CD4-positive, alpha-beta T cell treated with Interleukin-6 at 100 ng/mL for 8 hours (primary cell): ENCODE data around the gene TMEM63B.
"Not testable (repeated sequence)": the region's sequence is repeated elsewhere in the genome, so short reads cannot be mapped to it uniquely, and the experiment has no call there.

ENCODE experiments used
- DNase-seq: peaks from one replicate; pipeline ENCODE4 v3.0.0-alpha.2; 2020; ENCODE audit warnings: mixed read lengths, low spot score

TMEM63B gene

DNA sequence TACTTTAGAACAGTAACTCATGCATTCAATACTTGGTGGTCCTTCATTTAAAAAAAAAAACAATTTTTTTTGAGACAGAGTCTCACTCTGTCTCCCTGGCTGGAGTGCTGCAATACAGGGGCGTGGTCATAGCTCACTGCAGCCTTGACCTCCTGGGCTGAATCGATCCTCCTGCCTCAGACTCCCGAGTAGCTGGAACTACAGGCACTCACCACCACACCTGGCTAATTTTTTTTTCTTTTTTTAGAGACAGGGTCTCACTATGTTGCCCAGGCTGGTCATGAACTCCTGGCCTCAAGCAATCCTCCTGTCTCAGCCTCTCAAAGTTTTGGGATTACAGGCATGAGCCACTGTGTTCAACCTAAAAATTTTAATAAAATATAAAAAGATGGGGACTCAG, 17.2 kb downstream of the TMEM63B start:
- not testable (repeated sequence) for DNase-seq

DNA sequence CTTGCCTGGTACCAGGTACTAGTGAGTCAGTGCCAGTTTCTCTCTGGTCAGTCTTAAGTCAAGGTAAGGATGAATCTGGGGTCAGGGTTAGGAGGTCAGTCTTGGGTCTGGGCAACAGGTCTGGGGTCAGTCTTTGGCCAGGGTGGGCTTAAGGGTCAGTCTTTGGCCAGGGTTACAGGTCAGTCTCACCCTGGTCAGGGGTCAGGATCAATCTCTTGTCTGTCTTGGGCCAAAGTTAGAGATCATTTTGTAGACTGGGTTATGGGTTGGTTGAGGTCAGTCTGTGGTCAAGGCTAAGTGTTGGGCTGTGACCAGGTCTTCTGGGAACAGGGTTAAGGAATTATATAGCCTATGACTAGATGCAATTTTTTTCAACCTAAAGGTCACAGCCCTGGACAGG, 18.5 kb downstream of the TMEM63B start:
- DNase-seq, result no peak

DNA sequence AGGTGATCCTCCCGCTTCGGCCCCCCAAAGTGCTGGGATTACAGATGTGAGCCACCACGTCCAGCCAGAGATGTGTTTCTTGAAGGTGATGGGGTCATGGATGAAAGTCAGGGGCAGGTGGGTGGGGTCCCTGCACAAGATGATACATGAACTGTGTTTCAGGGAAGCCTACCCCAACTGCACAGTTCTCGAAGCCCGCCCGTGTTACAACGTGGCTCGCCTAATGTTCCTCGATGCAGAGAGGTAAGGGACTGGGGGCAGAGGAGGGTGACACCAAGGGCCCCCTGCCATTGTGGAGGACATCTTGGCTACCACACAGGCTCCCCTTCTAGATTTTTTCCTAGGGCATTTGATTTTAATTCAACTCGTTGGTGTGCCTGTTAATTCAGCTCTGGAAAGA, 19.3 kb downstream of the TMEM63B start:
- DNase-seq, result no peak

GRCh38 chr6:44147256-44147655, 19.9 kb downstream of the TMEM63B start:
- DNase-seq, result no peak

- no peak for DNase-seq
Observed at GRCh38 chr6:44148306-44148705, 21.0 kb downstream of the TMEM63B start.

DNA sequence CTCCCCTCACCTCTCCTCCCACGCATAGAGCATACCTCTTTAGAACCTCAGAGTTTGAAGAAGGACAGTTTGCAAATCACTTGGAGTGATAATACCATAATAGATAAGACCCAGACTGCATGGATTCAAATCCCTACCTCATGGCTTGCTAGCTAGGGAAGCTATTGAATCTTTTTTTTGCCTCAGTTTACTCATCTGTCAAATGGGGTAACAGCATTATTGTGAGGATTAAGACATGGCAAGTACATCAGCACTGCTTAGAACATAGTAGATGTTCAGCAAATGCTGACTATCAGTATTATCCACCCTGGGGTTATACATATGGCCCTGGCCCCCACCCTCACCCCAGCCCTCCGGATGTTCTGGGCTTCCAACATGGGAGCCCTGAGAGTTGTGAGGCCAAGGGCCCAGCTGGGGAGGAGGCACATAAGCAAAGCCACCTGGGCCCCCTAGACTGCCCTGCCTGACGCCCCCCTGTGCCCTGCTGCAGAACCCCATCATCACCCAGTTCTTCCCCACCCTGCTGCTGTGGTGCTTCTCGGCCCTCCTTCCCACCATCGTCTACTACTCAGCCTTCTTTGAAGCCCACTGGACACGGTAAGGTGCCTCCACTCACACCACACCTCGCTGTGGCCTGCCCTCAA, 22.1 kb downstream of the TMEM63B start:
- no peak for DNase-seq

DNA sequence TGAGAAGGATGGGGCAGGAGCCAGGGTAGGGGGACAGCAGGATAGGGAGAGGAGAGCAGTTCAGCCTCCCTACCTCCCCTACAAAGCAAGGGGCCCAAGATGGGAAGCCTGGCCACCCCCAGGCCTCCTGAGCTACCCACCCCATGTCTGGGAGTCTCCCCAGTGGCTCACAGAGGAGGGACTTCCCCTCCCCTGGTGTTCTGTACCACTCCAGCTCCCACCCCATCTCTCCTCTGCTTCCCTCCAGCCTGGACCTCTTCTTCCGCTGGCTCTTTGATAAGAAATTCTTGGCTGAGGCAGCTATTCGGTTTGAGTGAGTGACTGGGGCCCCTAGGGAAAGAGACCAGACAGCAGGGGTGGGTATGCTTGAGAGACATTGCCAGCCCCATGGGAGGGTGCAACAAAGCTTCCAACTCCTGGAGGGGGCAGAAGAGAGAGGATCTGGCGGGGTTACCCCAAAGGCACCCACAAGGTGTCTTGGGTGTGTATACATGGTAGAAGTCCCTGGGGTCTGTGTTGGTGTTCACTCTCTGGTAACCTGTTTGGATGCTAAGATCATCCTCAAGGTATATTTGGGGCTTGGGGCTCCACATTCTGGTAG, 23.1 kb downstream of the TMEM63B start:
- DNase-seq, result no peak

- peak; percentile 72 for DNase-seq
Observed at GRCh38 chr6:44151348-44152108, 24.2 kb downstream of the TMEM63B start.

GRCh38 chr6:44152109-44152461, 24.7 kb downstream of the TMEM63B start:
- no peak for DNase-seq

GRCh38 chr6:44152533-44152932, 25.2 kb downstream of the TMEM63B start:
- DNase-seq, result no peak

DNA sequence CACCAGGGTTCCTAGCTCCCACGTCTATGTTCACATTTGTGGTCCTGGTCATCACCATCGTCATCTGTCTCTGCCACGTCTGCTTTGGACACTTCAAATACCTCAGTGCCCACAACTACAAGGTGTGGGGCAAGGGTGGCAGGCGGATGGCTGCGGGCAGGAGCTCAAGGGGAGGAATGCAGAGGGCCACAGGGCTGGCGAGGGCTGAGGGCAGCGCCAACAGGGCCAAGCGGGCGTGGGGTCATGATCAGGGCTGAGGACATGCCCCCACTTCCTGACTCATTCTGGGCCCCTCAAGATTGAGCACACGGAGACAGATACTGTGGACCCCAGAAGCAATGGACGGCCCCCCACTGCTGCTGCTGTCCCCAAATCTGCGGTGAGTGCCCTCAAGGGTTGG, 26.7 kb downstream of the TMEM63B start:
- no peak for DNase-seq

GRCh38 chr6:44156494-44157151, 29.3 kb downstream of the TMEM63B start:
- no peak for DNase-seq

- DNase-seq, result no peak
Observed at GRCh38 chr6:44157152-44157521, 29.8 kb downstream of the TMEM63B start.

DNA sequence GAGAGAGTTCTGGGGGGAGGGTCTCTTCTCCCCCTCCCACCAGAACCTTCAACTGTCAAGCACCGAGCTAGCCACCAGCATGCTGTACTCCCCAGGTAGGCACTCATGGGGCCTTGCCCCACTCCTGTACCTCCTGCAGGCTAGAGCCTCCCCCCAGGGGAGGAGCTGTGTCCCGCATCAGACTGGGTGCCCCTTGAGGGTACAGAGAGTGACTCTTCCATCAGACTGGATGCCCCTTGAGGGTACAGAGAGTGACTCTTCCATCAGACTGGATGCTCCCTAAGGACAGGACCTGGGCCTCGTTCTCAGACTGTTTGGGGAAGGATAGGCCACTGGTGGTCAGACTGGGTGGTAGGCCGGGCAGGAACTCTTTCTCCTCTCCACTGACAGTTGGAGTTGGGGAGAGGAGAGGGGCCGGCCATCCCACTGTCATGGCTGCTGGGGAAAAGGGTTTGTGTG, 31.4 kb downstream of the TMEM63B start, which contains the start of gene CAPN11:
CAPN11 (plus strand) TSS at position 51 of the 459 bp plus-strand sequence; CDS start at position 80, 29 bp downstream.
- DNase-seq, result no peak

- DNase-seq, result no peak
Observed at GRCh38 chr6:44161997-44162338, 34.6 kb downstream of the TMEM63B start.

GRCh38 chr6:44162876-44163625, 35.7 kb downstream of the TMEM63B start:
- no peak for DNase-seq

- no peak for DNase-seq
Observed at GRCh38 chr6:44166116-44166515, 38.8 kb downstream of the TMEM63B start.

- no peak for DNase-seq
Observed at GRCh38 chr6:44166591-44167184, 39.3 kb downstream of the TMEM63B start.

DNA sequence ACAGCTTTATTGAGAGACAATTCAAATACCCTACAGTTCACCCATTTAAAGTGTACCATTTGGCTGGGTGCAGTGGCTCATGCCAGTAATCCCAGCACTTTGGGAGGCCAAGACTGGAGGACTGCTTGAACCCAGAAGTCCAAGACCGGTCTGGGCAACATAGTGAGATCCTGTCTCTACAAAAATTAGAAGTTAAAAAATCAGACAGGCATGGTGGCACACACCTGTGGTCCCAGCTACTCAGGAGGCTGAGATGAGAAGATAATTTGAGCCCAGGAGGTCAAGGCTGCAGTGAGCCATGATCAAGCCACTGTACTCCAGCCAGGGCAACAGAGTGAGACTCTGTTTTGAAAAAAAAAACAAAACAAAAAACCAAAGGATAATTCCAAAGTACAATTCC, 40.2 kb downstream of the TMEM63B start:
- DNase-seq, result no peak

DNA sequence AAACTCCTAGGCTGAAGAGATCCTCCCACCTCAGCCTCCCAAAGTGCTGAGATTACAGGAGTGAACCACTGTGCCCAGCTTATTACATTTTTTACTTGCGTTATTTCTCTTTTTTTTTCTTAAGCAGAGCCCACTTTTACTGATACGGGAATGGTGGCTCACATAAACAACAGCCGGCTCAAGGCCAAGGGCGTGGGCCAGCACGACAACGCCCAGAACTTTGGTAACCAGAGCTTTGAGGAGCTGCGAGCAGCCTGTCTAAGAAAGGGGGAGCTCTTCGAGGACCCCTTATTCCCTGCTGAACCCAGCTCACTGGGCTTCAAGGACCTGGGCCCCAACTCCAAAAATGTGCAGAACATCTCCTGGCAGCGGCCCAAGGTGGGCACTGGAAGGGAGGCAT, 41.8 kb downstream of the TMEM63B start:
- DNase-seq, result no peak

GRCh38 chr6:44169886-44170570, 42.7 kb downstream of the TMEM63B start:
- no peak for DNase-seq
